Brain microvascular endothelial cell (primary cell): ENCODE results near the gene ARHGAP22.

Source experiments
- DNase-seq: peaks from one replicate; pipeline ENCODE4 v3.0.0-alpha.2; 2020
- H3K27ac ChIP-seq: fragments of 250-450 bp; sonication (Bioruptor Pico); 2 replicates; pipeline ENCODE4 v1.5.1; 2020; ENCODE audit warnings: mild to moderate bottlenecking, moderate library complexity
- H3K27me3 ChIP-seq: fragments of 250-450 bp; sonication (Bioruptor Pico); replicated peaks from 2 replicates; pipeline ENCODE4 v1.5.1; 2020; ENCODE audit warnings: mild to moderate bottlenecking
- H3K36me3 ChIP-seq: fragments of 250-450 bp; sonication (Bioruptor Pico); replicated peaks from 2 replicates; pipeline ENCODE4 v1.5.1; 2020; ENCODE audit warnings: mild to moderate bottlenecking
- H3K4me3 ChIP-seq: 2 replicates; pipeline ENCODE4 v1.5.1; 2011; ENCODE audit warnings: low read depth, mild to moderate bottlenecking, control low read depth, low read length, moderate library complexity
- in situ Hi-C: cut with HindIII; loops from 2 replicates; pipeline ENCODE4 v1.10.0; 2017; ENCODE audit warnings: low sequenced_read_pairs, low pct_ligation_motif_present
- TF ChIP-seq, protein P1 (sequence below): IDR thresholded peaks from 2 replicates; pipeline ENCODE4 v1.5.1; 2011; ENCODE audit warnings: low read depth, mild to moderate bottlenecking, moderate library complexity, low read length, control low read depth, inconsistent platforms; ENCODE audit errors: missing control alignments

Gene ARHGAP22

DNA sequence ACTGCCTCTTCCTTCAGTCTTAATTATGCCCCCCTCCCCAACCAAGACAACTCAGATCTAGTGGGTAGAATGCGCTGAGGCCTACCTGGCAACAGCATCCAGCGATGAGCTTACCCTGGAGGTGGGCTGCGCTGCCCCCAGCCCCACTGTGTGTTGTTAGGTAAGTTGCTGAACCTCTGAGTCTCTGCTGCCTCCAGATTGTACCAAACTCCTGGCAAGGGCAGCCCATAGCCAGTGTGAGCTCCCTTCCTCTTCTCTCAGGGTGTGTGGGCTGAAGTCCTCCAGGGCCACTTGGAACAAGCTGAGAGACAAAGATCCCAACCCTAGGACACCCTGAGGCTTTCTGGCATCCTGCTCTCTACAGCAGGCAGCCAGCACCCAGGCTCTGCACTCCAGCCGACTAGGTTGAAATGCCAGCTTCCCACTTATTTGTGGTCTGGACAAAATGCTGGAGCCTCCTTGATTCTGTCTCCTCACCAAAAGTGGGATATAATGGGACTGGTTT lies 135.3 kb downstream of the ARHGAP22 start:
- in situ Hi-C loops: no loop called here
- DNase-seq: no peak
- H3K27me3 ChIP-seq: no peaks in the 10 kb centered on the region
- no peak overlapping the region for H3K27ac ChIP-seq
- TF ChIP-seq, protein P1, sequence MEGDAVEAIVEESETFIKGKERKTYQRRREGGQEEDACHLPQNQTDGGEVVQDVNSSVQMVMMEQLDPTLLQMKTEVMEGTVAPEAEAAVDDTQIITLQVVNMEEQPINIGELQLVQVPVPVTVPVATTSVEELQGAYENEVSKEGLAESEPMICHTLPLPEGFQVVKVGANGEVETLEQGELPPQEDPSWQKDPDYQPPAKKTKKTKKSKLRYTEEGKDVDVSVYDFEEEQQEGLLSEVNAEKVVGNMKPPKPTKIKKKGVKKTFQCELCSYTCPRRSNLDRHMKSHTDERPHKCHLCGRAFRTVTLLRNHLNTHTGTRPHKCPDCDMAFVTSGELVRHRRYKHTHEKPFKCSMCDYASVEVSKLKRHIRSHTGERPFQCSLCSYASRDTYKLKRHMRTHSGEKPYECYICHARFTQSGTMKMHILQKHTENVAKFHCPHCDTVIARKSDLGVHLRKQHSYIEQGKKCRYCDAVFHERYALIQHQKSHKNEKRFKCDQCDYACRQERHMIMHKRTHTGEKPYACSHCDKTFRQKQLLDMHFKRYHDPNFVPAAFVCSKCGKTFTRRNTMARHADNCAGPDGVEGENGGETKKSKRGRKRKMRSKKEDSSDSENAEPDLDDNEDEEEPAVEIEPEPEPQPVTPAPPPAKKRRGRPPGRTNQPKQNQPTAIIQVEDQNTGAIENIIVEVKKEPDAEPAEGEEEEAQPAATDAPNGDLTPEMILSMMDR: no peak
- H3K36me3 ChIP-seq: no peaks in the 10 kb centered on the region
- no peak overlapping the region for H3K4me3 ChIP-seq

DNA sequence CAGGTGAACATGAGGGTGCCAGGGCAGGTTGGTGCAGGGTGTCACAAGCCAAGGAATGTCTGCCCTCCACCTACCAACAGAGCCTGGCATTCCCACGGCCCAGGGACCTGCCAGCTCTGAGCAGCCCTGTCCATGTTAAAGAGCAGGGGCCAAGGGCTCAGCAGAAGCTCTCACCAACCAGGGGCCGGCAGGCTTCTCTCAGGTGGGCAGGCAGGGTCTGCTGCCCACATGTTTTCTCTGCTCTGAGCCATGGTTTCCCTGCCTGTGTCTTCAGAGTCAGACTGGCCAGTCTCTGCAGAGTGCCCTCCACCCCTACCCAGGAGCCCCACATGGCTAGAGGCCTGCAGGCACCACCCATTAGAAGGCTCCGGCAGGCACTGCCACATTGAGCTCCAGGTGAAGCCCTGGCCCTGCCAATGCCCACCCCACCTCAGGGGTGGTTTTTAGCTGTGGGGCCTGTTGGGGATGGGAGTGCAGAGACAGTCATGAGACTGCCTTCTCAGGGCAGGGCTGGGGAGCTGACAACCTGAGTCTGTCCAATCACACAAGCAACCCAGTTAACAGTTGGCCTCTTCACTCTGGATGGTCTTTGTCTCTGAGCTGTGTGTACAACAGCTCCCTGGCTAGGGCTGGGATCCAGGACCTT lies 135.9 kb downstream of the ARHGAP22 start:
- Histone ChIP-seq H3K36me3 (no peaks in the 10 kb centered on the region), H3K27ac (no peak overlapping the region), H3K27me3 (no peaks in the 10 kb centered on the region), H3K4me3 (no peak overlapping the region)
- DNase-seq: no peak
- TF ChIP-seq, protein P1: no peak
- in situ Hi-C loops: no loop called here

DNA sequence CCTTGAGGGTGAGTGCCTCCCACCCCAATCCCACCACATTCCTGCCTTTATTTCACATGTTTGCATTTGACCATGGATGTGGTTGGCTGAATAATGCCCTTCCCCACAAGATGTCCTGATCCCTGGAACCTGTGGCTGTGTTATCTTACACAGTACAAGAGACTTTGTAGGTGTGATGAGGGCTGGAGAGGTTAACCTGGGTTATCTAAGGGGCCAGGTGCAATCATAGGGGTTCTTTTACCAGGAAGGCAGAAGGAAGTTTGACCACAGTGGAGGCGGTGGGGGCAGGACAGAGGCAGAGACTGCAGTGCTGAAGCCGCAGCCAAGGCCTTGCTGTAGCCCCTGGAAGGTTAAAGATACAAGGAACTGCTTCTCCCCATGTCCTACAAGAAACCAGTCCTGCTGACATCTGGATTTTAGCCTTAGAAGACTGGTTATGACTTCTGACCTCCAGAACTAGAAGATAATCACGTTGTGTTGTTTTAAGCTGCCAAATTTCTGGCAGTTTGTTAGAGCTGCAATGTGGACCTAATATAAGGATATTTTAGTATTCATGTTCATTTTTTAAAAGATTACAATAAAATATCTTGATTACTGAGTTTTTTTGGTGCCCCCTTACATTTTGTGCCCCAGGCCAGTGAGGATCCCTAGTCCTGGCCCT lies 136.6 kb downstream of the ARHGAP22 start:
- TF ChIP-seq, protein P1: no peak
- Histone ChIP-seq H3K36me3 (no peaks in the 10 kb centered on the region), H3K27ac (no peak overlapping the region), H3K27me3 (no peaks in the 10 kb centered on the region), H3K4me3 (no peak overlapping the region)
- DNase-seq: no peak
- in situ Hi-C loops: no loop called here

DNA sequence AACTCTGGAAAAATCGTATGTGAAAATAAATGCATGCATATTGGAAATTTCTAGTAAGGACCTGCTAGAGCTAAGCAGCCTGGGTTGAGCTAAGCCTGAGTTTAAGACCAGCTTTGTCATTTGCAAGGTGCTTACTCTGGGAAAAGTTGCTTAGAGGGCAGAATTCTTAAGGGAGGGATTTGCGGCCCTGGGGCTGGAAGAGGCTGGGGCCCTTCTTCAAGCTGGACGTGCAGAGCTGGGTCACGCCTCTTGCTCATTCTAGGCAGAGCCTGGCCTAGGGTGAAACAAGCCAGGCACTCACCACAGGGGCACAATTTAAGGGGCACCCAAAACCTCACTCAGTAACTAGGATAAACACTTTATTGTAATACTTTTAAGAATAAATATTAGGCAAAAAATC lies 137.2 kb downstream of the ARHGAP22 start:
- Histone ChIP-seq H3K4me3 (no peak overlapping the region), H3K36me3 (no peaks in the 10 kb centered on the region), H3K27me3 (no peaks in the 10 kb centered on the region), H3K27ac (no peak overlapping the region)
- no peak for DNase-seq
- TF ChIP-seq, protein P1: no peak
- in situ Hi-C loops: no loop called here

DNA sequence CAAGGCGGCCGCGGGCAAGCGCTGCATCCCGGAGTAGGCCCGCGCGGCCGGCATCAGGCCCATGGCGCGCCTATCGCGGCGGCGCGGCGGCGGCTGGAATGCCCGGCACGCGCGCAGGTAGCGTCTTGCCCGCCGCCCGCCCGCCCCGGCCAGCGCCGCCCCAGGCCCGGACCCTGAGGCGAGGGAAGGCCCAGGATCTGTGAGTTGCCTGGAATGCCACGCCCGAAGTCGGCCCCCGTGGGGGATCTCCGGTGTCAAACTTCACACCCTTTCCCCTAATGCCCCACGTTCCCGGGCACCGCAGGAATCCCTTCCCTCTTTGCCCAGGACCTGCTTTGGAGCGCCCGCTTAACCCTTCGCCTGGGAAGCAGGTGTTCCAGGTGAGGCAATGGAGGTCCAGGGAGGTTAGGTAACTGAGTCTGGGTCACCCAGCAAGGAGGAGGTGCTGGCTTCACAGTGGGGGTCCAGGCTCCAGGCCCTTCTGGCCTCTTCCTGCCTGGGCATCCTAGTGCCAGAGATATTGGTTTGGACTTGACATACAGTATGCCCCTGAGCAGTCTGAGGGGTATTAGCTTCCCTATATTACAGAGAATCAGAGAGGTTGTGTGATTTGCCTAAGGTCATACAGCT lies 138.1 kb downstream of the ARHGAP22 start:
- DNase-seq: no peak
- H3K27me3 ChIP-seq: no peaks in the 10 kb centered on the region
- TF ChIP-seq, protein P1: no peak
- H3K4me3 ChIP-seq: peak overlapping the region; percentile 5
- no peaks in the 10 kb centered on the region for H3K36me3 ChIP-seq
- no peak overlapping the region for H3K27ac ChIP-seq
- in situ Hi-C loops: no loop called here
